GM19043 (cell line): ENCODE data around the gene ADCY5.

Source experiments
- ATAC-seq: cut with Tn5 transposase; IDR thresholded peaks from one replicate; pipeline ENCODE4 v1.9.1; 2021; ENCODE audit warnings: low read depth; ENCODE audit not compliant: unreplicated experiment

Gene ADCY5

GRCh38 chr3:123431007-123431657, 17.8 kb downstream of the ADCY5 start:
- ATAC-seq = no peak

GRCh38 chr3:123430266-123430665, 18.6 kb downstream of the ADCY5 start:
- no peak for ATAC-seq

- no peak for ATAC-seq
Measured at GRCh38 chr3:123429362-123430125, 19.3 kb downstream of the ADCY5 start.

GRCh38 chr3:123424999-123425712, 23.7 kb downstream of the ADCY5 start:
- no peak for ATAC-seq

GRCh38 chr3:123424321-123424998, 24.4 kb downstream of the ADCY5 start:
- ATAC-seq = no peak

- no peak for ATAC-seq
Measured at GRCh38 chr3:123423806-123424205, 25.1 kb downstream of the ADCY5 start.

GRCh38 chr3:123423031-123423430, 25.9 kb downstream of the ADCY5 start:
- ATAC-seq = no peak

GRCh38 chr3:123422457-123422856, 26.4 kb downstream of the ADCY5 start:
- no peak for ATAC-seq

- no peak for ATAC-seq
Measured at GRCh38 chr3:123421353-123422174, 27.3 kb downstream of the ADCY5 start.

GRCh38 chr3:123420416-123420968, 28.4 kb downstream of the ADCY5 start:
- no peak for ATAC-seq

GRCh38 chr3:123419850-123420297, 29.0 kb downstream of the ADCY5 start:
- ATAC-seq = no peak

- ATAC-seq = no peak
Measured at GRCh38 chr3:123419181-123419849, 29.6 kb downstream of the ADCY5 start.

GRCh38 chr3:123416647-123417046, 32.2 kb downstream of the ADCY5 start:
- no peak for ATAC-seq

- no peak for ATAC-seq
Measured at GRCh38 chr3:123416173-123416572, 32.7 kb downstream of the ADCY5 start.

- no peak for ATAC-seq
Measured at GRCh38 chr3:123414973-123415775, 33.7 kb downstream of the ADCY5 start.

GRCh38 chr3:123412811-123413604, 35.9 kb downstream of the ADCY5 start:
- ATAC-seq = no peak

- ATAC-seq = no peak
Measured at GRCh38 chr3:123412076-123412475, 36.8 kb downstream of the ADCY5 start.
